GM20000 (cell line): Measurements from ENCODE around the gene ASS1.

Source experiments
- DNase-seq: peaks from one replicate; pipeline ENCODE4 v3.0.0; 2012; ENCODE audit warnings: low spot score
- TF ChIP-seq, protein P1 (sequence below): IDR thresholded peaks from 2 replicates; pipeline ENCODE4 v1.5.1; 2012; ENCODE audit warnings: mild to moderate bottlenecking, control low read depth; ENCODE audit errors: extremely low read depth, missing control alignments

Gene ASS1

DNA sequence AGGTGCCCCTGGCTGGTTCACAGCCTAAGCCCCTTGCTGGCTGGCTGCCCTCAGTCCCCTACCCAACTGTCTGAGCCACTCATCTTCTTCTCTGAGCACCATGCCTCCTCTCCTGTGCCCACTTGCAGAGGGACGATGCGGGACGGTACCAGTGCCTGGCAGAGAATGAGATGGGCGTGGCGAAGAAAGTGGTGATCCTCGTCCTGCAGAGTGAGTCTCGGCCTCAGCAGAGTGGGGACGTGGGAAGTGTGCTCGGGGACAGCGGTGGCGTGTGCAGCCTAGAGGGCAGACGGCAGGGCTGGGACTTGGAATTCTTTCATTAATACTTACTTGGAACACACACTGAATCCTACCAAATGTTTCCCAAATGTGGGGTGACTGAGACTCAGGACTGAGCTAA is 34.3 kb upstream of the ASS1 start:
- TF ChIP-seq, protein P1, sequence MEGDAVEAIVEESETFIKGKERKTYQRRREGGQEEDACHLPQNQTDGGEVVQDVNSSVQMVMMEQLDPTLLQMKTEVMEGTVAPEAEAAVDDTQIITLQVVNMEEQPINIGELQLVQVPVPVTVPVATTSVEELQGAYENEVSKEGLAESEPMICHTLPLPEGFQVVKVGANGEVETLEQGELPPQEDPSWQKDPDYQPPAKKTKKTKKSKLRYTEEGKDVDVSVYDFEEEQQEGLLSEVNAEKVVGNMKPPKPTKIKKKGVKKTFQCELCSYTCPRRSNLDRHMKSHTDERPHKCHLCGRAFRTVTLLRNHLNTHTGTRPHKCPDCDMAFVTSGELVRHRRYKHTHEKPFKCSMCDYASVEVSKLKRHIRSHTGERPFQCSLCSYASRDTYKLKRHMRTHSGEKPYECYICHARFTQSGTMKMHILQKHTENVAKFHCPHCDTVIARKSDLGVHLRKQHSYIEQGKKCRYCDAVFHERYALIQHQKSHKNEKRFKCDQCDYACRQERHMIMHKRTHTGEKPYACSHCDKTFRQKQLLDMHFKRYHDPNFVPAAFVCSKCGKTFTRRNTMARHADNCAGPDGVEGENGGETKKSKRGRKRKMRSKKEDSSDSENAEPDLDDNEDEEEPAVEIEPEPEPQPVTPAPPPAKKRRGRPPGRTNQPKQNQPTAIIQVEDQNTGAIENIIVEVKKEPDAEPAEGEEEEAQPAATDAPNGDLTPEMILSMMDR, result no peak

DNA sequence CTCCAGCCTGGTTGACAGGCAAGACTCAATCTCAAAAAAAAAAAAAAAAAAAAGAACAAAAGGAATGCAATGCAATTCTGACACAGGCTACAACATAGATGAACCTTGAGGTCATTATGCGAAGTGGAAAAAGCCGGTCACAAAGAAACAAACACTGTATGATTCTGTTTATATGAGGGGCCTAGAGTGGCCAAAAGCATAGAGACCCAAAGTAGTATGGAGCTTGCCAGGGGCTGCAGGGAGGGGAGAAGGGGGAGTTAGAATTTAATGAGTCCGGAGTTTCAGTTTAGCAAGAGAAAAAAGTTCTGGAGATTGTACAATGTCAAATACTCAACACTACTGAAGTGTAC is 33.2 kb upstream of the ASS1 start:
- TF ChIP-seq, protein P1, result no peak
- DNase-seq, result no peak

More for the DNA sequence above, 34.3 kb upstream of the ASS1 start:
- DNase-seq, result no peak

DNA sequence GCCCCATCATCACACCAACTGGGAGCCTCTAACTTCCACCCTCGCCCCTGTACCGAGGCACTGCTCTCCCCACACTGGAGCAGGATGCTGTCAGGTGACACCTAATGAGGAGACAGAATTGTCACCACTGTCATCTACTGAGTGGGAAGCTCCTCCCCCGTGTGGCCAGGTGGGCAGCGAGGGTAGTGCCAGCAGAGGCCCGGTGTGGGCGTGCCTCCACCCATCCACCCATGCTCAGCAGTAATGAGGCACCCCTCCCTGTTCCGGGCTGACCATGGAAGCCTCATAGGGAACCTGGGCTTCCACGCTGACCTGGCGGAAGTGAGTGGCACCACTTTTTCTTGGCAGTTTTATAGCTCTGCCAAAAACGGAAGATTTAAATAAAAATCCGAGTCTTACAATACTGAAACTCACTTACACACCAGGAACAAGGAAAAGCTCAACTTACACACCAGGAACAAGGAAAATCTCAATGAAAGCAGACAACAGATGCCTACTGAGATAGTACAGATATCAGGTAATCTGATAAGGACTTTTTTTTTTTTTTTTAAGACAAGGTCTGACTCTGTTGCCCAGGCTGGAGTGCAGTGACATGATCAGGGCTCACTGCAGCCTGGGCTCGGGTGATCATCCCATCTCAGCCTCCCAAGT is 30.6 kb upstream of the ASS1 start:
- DNase-seq, result no peak
- TF ChIP-seq, protein P1, result no peak

DNA sequence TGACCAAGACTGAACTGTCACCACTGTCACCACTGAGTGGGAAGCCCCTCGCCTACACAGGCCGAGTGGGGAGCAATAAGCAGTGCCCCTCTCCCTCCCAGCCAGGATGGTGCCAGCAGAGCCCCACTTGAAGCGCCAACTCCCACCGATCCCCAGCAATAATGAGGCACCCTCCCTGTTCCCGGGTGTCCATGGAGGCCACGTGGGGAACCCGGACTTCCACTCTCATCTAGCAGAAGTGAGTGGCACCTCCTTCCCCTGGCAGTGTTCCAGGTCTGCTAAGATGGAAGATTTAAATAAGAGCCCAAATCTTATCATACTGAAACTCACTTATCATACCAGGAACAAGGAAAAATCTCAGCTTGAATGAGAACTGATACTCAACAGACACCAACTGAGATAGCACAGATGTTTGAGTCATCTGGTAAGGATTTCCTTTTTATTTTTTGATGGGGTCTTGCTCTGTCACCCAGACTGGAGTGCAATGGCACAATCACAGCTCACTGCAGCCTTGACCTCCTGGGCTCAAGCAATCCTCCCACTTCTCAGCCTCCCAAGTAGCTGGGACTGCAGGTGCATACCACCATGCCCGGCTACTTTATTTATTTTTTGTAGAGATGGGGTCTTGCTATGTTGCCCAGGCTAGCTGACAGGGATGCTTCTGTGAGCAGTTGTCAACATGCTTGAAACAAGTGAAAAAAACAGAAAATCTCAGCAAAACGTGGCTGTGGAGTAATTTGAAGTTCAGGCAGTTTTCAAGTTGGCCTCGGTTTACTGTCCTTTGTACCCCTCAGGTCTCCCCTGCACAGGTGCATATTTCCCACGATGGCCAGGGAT is 29.6 kb upstream of the ASS1 start:
- TF ChIP-seq, protein P1, result no peak
- DNase-seq, result no peak

DNA sequence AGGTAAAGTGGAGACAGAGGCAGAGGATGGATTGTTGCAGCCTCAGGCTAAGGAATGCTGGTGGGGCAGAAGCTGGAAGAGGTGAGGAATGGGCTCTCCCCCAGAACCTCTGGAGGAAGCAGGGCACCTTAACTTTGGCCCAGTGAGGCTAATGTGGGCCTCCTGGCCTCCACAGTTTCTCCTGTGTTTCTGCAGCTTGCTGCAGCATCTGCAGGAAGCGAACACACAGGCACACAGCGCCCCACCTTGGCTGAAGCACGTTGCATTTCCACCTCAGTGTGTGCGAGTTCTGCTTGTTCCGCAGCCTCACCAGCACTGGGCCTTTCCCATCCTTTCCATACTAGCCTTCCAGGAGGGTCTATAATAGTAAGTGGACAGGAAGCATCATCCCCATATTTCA is 27.2 kb upstream of the ASS1 start:
- DNase-seq, result no peak
- TF ChIP-seq, protein P1, result no peak

DNA sequence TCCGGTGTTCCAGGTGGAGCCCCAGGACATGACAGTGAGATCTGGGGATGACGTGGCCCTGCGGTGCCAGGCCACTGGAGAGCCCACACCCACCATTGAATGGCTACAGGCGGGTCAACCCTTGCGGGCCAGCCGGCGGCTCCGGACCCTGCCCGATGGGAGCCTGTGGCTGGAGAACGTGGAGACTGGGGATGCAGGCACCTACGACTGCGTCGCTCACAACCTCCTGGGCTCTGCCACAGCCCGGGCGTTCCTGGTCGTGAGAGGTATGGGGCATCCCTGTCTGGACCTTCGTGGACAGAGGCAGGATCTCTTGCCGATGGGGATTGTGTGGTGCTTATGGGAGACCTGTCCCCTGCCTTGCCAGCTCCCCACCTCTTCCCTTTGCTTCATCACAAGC is 26.0 kb upstream of the ASS1 start:
- no peak for DNase-seq
- TF ChIP-seq, protein P1, result no peak

DNA sequence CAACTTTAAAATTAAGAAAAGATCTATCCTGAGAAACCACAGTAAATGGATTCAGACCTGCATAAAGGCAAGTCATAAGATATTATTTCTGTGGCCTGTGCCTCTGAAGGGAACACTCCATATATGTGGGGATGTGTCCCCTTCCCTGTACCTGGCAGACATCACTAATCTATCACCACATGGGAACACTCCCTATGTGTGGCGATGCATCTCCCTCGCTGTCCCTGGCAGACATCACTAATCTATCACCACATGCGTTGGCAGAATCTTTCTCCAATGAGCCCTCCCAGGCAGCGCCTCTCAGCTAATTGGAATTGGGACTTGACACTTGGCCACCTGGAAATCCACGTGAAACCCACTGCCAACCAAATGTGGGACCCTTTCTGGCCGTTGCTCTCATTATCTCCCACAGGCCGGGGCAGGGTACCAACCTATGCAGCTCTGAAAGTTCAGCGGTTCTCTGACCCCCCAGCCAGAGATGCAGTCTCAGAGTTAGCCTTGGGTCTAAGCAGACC is 25.2 kb upstream of the ASS1 start:
- TF ChIP-seq, protein P1, result no peak

More for the DNA sequence above, 25.2 kb upstream of the ASS1 start:
- DNase-seq, result no peak
